HTR-8/SVneo (cell line): ENCODE results near the gene MUC5B.
"Not testable (repeated sequence)": the region's sequence is repeated elsewhere in the genome, so short reads cannot be mapped to it uniquely, and the experiment has no call there.

Experiments used
- DNase-seq: peaks from one replicate; pipeline ENCODE4 v3.0.0; 2011; ENCODE audit warnings: low spot score, mixed read lengths; ENCODE audit not compliant: insufficient read length
- FAIRE-seq: peaks from 2 replicates; lab custom pipeline; 2011; peaks lifted over from hg19 to GRCh38; lab: Jason Lieb, UNC

Gene MUC5B

DNA sequence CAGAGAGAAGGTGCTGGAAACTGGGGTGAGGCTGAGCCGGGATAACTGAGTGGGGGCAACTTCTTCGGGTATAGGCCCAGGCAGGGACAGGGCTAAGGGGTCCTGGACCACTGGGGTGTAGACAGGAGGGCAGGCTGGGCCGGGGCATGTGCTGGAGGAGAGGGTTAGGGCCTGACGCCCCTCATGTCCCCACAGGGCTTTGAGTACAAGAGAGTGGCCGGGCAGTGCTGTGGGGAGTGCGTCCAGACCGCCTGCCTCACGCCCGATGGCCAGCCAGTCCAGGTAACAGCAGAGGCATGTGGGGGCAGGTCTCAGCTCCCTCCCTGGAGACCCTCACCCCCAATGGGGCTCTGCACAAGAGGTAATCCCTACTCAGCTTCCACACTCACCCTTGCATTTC lies 36.7 kb downstream of the MUC5B start:
- DNase-seq (no peak), FAIRE-seq (no peak)

GRCh38 chr11:1260023-1260501 lies 37.2 kb downstream of the MUC5B start:
- DNase-seq (no peak), FAIRE-seq (no peak)

DNA sequence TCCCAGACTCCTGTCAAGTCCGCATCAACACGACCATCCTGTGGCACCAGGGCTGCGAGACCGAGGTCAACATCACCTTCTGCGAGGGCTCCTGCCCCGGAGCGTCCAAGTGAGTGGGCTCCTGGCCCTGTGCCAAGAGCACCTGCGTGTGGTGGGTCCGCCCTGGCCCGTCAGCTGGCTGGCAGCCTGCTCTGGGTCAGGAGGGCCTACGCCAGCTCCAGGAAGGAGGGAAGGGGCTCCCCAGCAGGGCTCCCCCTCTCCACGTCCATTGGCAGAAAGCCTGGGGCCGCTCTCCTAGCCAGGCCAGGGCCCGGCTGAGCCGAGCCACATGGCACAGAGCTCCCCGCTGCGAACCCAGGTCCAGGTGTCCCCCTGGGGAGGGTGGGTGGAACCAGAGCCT lies 37.8 kb downstream of the MUC5B start:
- DNase-seq = no peak
- FAIRE-seq = no peak

DNA sequence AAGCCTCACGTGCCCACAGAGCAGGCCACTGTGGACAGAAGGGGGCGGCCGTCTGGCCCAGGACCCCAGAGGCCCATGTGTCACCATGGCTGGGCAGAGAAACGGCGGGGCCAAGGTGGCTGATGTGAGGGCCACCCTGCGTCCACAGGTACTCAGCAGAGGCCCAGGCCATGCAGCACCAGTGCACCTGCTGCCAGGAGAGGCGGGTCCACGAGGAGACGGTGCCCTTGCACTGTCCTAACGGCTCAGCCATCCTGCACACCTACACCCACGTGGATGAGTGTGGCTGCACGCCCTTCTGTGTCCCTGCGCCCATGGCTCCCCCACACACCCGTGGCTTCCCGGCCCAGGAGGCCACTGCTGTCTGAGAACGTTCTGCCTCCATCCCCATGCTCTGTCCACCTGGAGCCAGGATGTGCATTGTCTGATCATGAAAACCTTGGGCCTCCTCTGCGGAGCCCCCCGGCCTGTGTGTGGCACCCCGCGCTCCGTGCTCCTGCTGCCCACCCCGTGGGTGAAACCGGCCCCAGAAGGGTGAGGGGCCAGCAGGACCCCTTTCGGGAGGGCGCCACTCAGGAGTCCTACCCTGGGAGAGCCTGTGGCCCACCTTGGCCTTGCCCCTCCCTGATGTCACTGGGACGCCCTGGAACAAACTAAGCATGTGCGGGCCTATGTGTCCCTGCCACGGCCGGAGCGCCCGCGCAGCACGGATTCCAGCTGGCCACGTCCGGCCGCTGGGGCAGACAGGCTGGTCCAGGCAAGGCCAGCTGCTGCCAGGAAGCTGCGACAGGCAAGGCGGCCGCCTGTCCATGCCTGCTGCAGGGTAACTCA lies 38.6 kb downstream of the MUC5B start:
- DNase-seq = no peak
- FAIRE-seq = no peak

- peak; percentile 86 for DNase-seq
- FAIRE-seq = peak; percentile 95
Observed at GRCh38 chr11:1262172-1263006, 39.5 kb downstream of the MUC5B start.

GRCh38 chr11:1263010-1263409 lies 40.1 kb downstream of the MUC5B start:
- FAIRE-seq (no peak), DNase-seq (no peak)

DNA sequence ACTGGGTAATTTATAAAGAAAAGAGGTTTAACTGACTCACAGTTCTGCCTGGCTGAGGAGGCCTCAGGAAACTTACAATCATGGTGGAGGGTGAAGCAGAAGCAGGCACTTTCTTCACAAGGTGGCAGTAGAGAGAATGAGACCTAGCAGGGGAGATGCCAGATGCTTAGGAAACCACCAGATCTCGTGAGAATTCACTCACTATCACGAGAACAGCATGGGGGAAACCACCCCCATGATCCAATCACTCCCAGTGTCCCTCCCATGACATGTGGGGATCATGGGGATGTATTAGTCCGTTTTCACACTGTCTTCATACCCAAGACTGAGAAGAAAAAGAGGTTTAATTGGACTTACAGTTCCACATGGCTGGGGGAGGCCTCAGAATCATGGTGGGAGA lies 41.6 kb downstream of the MUC5B start:
- FAIRE-seq = not testable (repeated sequence)
- peak; percentile 41 for DNase-seq

GRCh38 chr11:1265480-1265879 lies 42.6 kb downstream of the MUC5B start:
- not testable (repeated sequence) for FAIRE-seq, DNase-seq

GRCh38 chr11:1266976-1267375 lies 44.1 kb downstream of the MUC5B start:
- DNase-seq, FAIRE-seq: not testable (repeated sequence)

- FAIRE-seq = no peak
Observed at GRCh38 chr11:1267441-1268100, 44.7 kb downstream of the MUC5B start.

GRCh38 chr11:1269957-1270356 lies 47.1 kb downstream of the MUC5B start:
- no peak for DNase-seq
- no peak for FAIRE-seq

More at GRCh38 chr11:1267441-1268100, 44.7 kb downstream of the MUC5B start:
- no peak for DNase-seq

GRCh38 chr11:1270476-1270875 lies 47.6 kb downstream of the MUC5B start:
- DNase-seq (no peak), FAIRE-seq (no peak)

DNA sequence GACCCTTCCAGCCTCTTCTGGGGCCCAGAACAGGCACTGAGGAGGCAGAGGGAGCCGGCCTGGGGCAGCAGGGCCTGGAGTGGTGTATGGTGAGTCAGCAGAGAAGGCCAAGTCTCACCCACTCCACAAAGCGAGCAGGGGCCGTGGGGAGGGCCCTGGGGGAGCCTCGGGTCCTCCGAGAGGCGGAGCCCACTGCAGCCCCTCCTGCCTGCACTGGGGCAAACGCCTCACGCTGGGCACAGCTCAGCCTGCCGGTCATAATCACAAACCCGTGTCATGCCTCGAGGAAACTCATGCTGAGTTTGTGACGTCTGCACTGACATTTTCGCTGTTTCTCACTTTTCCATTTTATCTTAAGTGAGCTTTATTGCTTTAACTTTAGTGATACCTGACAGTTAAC lies 48.1 kb downstream of the MUC5B start:
- DNase-seq (no peak), FAIRE-seq (no peak)

GRCh38 chr11:1271406-1271805 lies 48.5 kb downstream of the MUC5B start:
- DNase-seq = no peak
- FAIRE-seq = no peak

DNA sequence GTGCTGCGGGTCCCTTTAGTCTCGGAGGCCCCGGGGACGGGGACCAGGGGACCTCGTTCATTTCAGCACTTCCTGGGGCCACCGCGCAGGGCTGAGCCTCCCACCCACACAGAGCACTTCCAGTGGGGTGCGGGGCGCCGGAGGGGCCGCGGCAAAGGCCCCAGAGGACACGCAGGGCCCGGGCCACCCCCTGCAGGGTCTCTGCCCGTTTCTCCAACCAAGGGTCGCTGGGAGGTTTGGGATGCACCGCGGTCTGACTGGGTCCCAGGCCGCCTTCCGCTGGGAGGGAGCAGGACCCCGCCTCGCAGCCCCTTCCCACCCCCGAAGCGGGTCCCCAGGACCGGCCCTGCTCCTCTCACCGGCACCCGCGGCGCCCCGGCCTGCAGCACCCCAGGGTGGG lies 49.1 kb downstream of the MUC5B start:
- FAIRE-seq (no peak), DNase-seq (no peak)

DNA sequence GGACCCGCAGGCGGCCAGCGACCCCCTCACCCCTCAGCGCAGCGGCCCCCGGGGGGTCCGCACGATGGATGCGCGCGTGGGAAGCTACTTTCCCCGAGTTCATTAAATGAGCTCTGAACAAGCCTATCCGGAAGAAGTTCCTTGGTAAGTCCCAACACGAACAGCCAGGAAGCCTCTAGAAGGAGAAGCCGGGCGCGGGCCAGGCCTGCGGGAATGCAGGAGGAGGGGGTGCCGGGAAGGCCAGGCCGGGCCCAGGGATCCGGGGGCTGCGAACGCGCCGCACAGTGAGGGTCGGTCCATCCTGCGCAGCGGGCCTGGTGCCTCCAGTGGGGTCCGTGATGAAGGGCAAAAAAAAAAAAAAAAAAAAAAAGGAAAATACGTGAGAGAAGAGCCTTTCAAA lies 49.7 kb downstream of the MUC5B start:
- DNase-seq (no peak), FAIRE-seq (no peak)

- DNase-seq = no peak
- no peak for FAIRE-seq
Observed at GRCh38 chr11:1274501-1274900, 51.6 kb downstream of the MUC5B start.

DNA sequence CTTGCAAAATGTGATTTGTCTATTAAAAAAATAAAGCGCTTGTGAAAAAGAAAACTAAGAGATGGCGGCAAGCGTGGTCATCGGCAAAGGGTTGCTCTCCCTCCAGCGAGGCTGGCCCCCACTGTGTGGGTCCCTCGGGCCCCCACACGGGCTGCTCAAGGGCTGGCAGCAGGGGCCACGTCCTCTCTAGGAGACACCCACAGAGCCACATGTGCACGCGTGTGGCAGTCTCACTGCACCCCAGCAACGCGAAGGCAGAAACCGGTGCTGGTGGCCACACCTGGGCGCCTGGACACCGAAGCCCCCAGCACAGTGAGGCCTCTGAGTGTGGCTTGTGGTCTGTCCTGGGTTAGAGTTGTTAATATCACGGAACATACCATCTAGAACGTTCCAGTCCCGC lies 52.2 kb downstream of the MUC5B start:
- no peak for FAIRE-seq

DNA sequence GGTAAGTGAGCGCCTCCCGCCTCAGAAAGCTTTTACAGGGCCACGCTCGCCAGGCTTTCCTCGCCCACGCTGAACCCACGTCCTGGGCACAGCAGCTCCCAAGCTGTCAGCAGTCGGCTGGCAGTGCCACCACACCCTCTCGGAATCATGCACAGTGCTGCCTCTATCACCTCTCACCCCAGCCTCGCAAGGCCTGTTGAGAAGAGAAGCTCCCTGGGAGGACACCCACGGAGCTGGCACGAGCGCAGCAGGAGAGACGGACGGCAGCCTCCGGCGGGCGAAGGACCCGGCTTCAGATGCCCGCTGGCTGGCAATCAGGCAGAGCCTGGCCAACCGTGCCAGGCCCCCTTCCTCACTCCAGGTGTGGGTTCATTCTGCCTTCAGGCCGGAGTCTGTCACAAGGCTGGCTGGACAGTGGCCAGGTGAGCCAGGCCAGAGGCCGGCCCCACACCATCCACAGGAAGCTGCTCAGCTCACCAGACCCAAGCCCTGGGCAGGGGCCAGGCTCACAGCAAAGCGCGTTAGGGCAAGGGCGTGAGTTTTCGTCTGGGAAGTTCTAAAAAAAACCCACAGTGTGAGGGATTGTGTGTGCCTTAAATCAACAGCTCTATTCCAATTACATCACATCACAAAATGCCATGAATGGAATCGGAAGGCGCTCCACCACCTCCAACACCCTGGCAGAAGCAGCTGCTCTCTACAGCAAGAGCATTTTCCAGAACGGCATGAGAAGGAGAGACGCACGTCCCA lies 53.4 kb downstream of the MUC5B start:
- no peak for FAIRE-seq

More for the DNA sequence above, 52.2 kb downstream of the MUC5B start:
- no peak for DNase-seq

More for the DNA sequence above, 53.4 kb downstream of the MUC5B start:
- no peak for DNase-seq
